Measurements from ENCODE around the gene DCAF6.

The DCAF6 gene

DNA sequence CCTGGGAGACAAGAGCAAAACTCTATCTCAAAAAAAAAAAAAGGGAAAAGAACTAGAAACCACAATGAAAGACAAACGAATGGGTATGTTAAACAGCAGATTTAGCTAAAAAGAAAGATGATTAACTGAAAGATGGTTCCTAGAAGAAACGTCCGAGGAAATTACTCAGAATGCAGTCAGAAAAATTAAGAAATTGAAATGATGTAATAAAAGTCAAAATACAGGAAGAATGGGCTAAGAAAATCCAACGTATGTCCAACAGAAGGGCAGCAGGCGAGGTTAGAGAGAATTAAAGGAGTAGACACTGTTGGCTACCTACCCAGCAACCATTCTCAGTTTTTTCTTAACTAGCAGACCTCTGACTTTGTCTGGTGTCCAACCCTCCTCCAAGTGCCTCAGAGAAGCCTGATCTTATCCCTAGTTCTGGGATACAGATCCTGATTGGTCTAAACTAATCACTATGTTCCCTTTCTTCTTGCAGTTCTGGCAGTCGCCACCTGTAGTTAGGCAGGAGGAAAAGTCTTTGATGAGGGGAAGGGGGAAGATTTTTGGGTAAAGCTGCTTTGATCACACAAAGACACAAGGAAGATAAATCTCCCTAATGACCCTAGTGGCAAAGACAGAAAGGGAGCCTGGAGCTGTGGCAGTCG lies 174.5 kb downstream of the DCAF6 start:
- DNase-seq: no peak

DNA sequence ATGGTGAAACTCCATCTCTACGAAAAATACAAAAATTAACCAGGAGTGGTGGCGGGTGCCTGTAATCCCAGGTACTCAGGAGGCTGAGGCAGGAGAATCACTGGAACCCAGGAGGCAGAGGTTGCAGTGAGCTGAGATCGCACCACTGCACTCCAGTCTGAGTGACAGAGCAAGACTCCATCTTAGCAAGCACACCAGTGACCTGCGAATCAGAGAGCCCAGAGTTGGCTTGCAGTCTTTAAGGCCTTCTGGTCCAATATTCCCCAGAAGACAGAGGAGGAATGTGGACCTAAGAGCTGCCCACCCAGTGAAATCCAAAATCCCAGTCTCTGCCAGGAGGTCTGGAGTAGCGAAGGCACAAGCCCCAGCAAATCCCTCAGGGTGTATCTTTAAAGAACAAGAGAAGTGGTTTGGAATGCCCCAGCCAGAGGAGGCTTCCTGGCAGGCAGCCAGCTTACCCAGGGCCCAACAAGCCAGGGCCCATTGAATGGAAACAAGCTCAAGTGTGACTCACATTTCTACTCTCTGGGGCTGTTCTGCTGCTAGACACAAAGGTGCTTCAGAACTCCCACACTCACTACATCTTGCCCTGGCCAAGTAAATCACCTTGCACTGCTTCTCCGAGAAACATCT lies 176.3 kb downstream of the DCAF6 start:
- no peak for DNase-seq

DNA sequence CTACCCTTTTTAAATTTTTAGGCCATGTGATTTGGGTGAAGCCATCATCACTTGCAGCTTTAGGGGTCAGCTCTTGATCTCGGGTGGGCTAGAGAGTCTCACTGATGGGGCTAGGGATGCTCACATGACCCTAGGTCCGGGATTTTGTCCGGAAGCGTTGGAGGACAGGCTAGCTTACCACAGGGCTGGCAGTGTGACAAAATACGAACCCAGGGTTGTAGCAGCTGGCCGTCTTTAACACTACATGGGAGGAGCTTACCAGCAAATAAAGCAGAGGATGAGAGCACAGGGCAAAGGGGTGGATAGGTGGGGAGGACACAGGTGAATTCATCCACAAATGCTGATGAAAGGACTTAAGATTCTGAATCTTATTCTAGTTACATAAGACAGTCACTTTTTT lies 178.4 kb downstream of the DCAF6 start:
- no peak for DNase-seq

DNA sequence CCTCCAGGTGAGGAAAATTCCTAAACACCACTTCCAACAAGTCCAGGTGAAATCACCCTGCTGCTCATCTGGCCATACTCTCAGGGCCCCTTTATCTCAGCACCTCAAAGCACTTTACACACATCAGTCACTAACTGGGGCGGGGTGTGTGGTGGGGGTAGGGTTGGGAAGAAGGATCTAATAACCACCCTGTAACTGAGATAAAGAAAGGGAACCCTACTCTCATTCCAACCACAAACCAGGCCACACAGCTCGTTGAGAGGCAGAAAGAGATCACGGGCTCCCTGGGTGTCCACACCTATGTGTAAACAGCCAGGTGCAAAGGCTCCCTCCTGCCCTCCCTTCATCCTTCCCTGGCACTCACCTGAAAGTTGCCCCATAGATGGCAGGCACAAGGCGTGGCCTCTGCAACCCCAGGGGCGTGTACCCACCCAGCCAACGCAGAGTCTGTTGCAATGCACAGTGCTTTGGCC lies 179.9 kb downstream of the DCAF6 start:
- no peak for DNase-seq

DNA sequence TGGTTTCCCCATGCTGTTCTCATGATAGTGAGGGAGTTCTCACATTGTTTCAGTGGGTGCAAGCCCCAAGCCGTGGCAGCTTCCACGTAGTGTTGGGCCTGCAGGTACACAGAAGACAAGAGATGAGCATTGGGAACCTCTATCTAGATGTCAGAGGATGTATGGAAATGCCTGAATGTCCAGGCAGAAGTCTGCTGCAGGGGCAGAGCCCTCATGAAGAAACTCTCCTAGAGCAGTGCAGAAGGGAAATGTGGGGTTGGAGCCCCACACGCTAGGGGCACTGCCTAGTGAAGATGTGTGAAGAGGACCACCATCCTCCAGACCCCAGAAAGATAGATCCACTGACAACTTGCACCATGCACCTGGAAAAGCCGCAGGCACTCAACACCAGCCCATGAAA lies 183.3 kb downstream of the DCAF6 start:
- no peak for DNase-seq

DNA sequence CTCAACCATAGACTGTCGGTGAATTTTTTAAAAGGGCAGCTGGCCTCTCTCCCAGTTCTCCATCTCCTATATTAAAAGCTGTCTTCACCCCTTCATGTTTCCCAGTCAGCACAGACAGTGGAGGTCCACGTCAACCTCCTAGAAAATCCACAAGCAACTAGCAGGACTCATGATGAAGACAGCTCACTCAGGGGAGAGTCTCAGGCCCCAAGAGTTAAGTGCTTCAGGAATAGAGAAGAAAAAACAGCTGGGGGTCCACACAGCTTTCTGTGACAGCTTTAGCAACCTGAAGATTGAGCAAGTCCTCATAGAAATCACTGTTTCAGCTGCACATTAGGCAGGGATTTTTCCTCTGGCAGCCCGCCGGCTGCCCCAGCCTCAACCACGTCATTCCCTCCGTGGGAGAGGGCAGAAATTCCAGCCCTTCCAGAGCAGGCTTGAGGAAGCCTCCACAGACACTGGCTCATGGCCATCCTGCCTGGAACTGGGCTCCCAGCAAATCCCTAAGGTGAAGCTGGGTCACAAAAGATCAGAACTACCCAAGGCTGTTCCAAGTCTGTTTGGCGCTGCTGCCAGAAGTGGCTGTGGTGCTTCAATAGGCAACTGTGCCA lies 185.0 kb downstream of the DCAF6 start:
- DNase-seq: no peak

DNA sequence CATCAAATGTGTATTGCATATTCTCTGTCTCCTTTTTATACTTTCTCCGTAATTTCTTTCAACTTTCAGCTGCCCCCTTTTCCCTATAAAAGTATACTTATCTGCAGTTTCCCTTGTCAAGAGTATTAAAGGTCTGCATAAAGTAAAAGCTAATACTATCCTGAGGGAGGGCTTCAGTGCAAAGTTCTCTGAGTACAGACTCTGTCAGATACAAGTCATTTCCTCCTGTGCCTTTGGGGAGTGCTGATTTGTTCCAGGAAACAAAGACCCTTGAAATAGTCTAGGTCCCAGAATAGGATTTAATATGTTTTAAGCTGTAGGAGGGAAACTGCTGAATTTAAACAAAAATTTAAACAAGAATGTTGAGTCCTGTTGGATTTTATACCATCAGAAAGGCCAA lies 188.6 kb downstream of the DCAF6 start:
- no peak for DNase-seq
